Heart left ventricle (tissue), 16 donors: ENCODE results near the gene ACTR5. TPM values are rescaled to one million over a fixed set of nuclear protein-coding genes. Genes with fewer than 3 reads are reported as not detected.

Experiments used
- ATAC-seq, 4 donors: fragments of 200-7000 bp; cut with Tn5 transposase; one replicate each; pipeline ENCODE4 v1.9.1; 2020 to 2022; ENCODE audit warnings: moderate library complexity in 4 of 4, mild to moderate bottlenecking in 3 of 4, moderate number of reproducible peaks in 1 of 4
- DNase-seq, 5 donors: peaks; one replicate each; pipeline ENCODE4 v3.0.0-alpha.2; 2020
- H3K27ac ChIP-seq, 12 donors: fragments of 200-600 bp; sonication (generic) in 4 of 12; one replicate each; pipeline versions ENCODE4 v1.5.0 to v1.8.0; 2016 to 2022; ENCODE audit warnings: mild to moderate bottlenecking in 2 of 12
- H3K27me3 ChIP-seq, 9 donors: fragments of 200-600 bp; sonication (generic) in 2 of 9; one replicate each; pipeline versions ENCODE4 v1.5.1 to v1.8.0; 2016 to 2022; ENCODE audit warnings: mild to moderate bottlenecking in 3 of 9
- H3K36me3 ChIP-seq, 9 donors: fragments of 200-600 bp; sonication (generic) in 2 of 9; one replicate each; pipeline versions ENCODE4 v1.5.0 to v1.8.0; 2018 to 2022; ENCODE audit warnings: mild to moderate bottlenecking in 2 of 9
- H3K4me1 ChIP-seq, 12 donors: fragments of 200-600 bp; sonication (generic) in 4 of 12; one replicate each; pipeline versions ENCODE4 v1.5.0 to v1.8.0; 2016 to 2022; ENCODE audit warnings: mild to moderate bottlenecking in 3 of 12
- H3K4me3 ChIP-seq, 12 donors: fragments of 200-600 bp; sonication (generic) in 4 of 12; one replicate each; pipeline versions ENCODE4 v1.5.0 to v1.8.0; 2017 to 2022; ENCODE audit warnings: mild to moderate bottlenecking in 9 of 12, moderate library complexity in 4 of 12
- H3K9me3 ChIP-seq, 12 donors: fragments of 200-600 bp; sonication (generic) in 4 of 12; one replicate each; pipeline versions ENCODE4 v1.5.0 to v1.8.0; 2016 to 2022; ENCODE audit warnings: mild to moderate bottlenecking in 1 of 12
- POLR2A ChIP-seq, 2 donors: fragments of 450-650 bp; IDR thresholded peaks; one replicate each; pipeline ENCODE4 v1.6.1; 2017; ENCODE audit warnings: antibody characterized with exemption in 2 of 2, mild to moderate bottlenecking in 2 of 2, moderate library complexity in 2 of 2
- WGBS, 4 donors: extraction: QIAGEN DNeasy Blood & Tissue Kit in 2 of 4; methylation state at CpG; one replicate each; pipeline versions ENCODE4 v1.1.5 to v1.1.7; 2013 to 2018; 5-methylcytosine and 5-hydroxymethylcytosine counted together
- intact Hi-C, 10 donors: fragments of 100-400 bp; cut with DNase I; formaldehyde crosslinking; loops; one replicate each; pipeline versions ENCODE4 v1.11.1 to v1.14.2; 2022
- polyA plus RNA-seq, 2 donors: library from polyadenylated mRNA; stranded (reverse); fragments of 200-250 nt; gene quantifications; one replicate each; pipeline ENCODE4 v1.2.3, GENCODE V29; 2013
- total RNA-seq, 9 donors: library from RNA; depleted of rRNA in 2 of 9; stranded (reverse); fragments of >200 nt in 2 of 9; fragmentation: NEBNext Ultra II Directional in 3 of 9; extraction: Animal tissue kit (Norgen Biotek cat#: 25700) in 3 of 9; gene quantifications; one replicate each; pipeline versions ENCODE4 v1.1.0 to v1.2.4, GENCODE V29; 2016 to 2023
- TF ChIP-seq, protein P1 (sequence below), 12 donors: fragments of 200-600 bp; sonication (generic) in 4 of 12; IDR thresholded peaks; one replicate each; pipeline versions ENCODE4 v1.5.0 to v1.8.0; 2018 to 2022; ENCODE audit warnings: antibody characterized with exemption in 12 of 12, mild to moderate bottlenecking in 5 of 12
- donor health status: ischemic (EF 13 %, LVEDD 7.1; RV severe dilation, severe dysfunction).
- donor health status: healthy with polysubstance abuse.
- donor health status: DM: no; HTN: yes; CAD: no.
- donor health status: DM: no; HTN: no; CAD: no.
- donor health status: ischemic (EF 25% LVEDD 6.9; RV normal size, moderate dysfunction).
- donor health status: ischemic (EF 25% LVEDD 5.7; RV mildly dilated, moderate dysfunction).
- donor health status: healthy.
- donor health status: DM: yes; HTN: yes; CAD: no.
- donor health status: ischemic (EF 35%, LVEDD 5.7; RV mildly dilated, moderate dysfunction).
- donor health status: nonischemic (EF 11% LVEDD 7.7; RV severe dilation, severe dysfunction).
- donor health status: DM: yes; HTN: yes; CAD: no.
- donor health status: PGD.
- donor health status: ischemic (EF 29% LVEDD 5.4; RV normal size, mild dysfunction).
- donor health status: nonischemic (EF 23%, LVEDD 6.1; RV moderate dilation, normal function).

Gene ACTR5
- total and polyA plus RNA-seq, 11 donors = 2.3 to 6.4 (median 3.5) TPM

- Histone ChIP-seq H3K9me3 (no peaks in the 10 kb centered on the region), H3K27ac (no peak overlapping the region), H3K4me3 (no peak overlapping the region), H3K4me1 (no peaks in the 10 kb centered on the region), H3K27me3 (no peaks in the 10 kb centered on the region), H3K36me3 (peaks cover 0 to 19% (median 8%) of the 10 kb centered on the region in 9 donors)
- WGBS, 4 donors = 68 to 75% (median 71%) methylated on average over 19 of the region's 19 CpGs
- ATAC-seq (no peak), DNase-seq (no peak)
- intact Hi-C loops = loop anchor here in 1 of 10 donors (10.0 kb wide), 1 partner anchor 115 kb away; no protein-coding TSS in a partner anchor
- TF ChIP-seq, protein P1, sequence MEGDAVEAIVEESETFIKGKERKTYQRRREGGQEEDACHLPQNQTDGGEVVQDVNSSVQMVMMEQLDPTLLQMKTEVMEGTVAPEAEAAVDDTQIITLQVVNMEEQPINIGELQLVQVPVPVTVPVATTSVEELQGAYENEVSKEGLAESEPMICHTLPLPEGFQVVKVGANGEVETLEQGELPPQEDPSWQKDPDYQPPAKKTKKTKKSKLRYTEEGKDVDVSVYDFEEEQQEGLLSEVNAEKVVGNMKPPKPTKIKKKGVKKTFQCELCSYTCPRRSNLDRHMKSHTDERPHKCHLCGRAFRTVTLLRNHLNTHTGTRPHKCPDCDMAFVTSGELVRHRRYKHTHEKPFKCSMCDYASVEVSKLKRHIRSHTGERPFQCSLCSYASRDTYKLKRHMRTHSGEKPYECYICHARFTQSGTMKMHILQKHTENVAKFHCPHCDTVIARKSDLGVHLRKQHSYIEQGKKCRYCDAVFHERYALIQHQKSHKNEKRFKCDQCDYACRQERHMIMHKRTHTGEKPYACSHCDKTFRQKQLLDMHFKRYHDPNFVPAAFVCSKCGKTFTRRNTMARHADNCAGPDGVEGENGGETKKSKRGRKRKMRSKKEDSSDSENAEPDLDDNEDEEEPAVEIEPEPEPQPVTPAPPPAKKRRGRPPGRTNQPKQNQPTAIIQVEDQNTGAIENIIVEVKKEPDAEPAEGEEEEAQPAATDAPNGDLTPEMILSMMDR (IDR thresholded peaks at IDR 0.05) = no peak
- no peak for TF ChIP-seq POLR2A (IDR thresholded peaks at IDR 0.05)
Observed at GRCh38 chr20:38779247-38780097, 31.2 kb downstream of the ACTR5 start.

- no peak for ATAC-seq
- no peak overlapping the region for H3K27ac ChIP-seq
- no peaks in the 10 kb centered on the region for H3K9me3 ChIP-seq
- DNase-seq = no peak
- H3K4me1 ChIP-seq = no peaks in the 10 kb centered on the region
- H3K36me3 ChIP-seq = no peaks in the 10 kb centered on the region
- no peak overlapping the region for H3K4me3 ChIP-seq
- intact Hi-C loops = loop anchor here in 1 of 10 donors (10.0 kb wide), 1 partner anchor 113 kb away; no protein-coding TSS in a partner anchor
- TF ChIP-seq POLR2A (IDR thresholded peaks at IDR 0.05) = no peak
- TF ChIP-seq, protein P1 (IDR thresholded peaks at IDR 0.05) = no peak
- H3K27me3 ChIP-seq = no peaks in the 10 kb centered on the region
- 72 to 80% (median 75%) methylated on average over 3 of the region's 3 CpGs for WGBS, 4 donors
Observed at GRCh38 chr20:38782275-38782674, 34.0 kb downstream of the ACTR5 start.

- Histone ChIP-seq H3K4me3 (no peak overlapping the region), H3K4me1 (no peaks in the 10 kb centered on the region), H3K27ac (no peak overlapping the region), H3K27me3 (no peaks in the 10 kb centered on the region), H3K9me3 (peaks cover 0 to 5% (median 0%) of the 10 kb centered on the region in 12 donors), H3K36me3 (no peaks in the 10 kb centered on the region)
- ATAC-seq = no peak
- intact Hi-C loops = loop anchor here in 1 of 10 donors (10.0 kb wide), 1 partner anchor 107 kb away; no protein-coding TSS in a partner anchor
- TF ChIP-seq POLR2A (IDR thresholded peaks at IDR 0.05) = no peak
- TF ChIP-seq, protein P1 (IDR thresholded peaks at IDR 0.05) = no peak
- DNase-seq = no peak
- 81 to 96% (median 88%) methylated on average over 7 of the region's 7 CpGs for WGBS, 4 donors
Observed at GRCh38 chr20:38787870-38788269, 39.6 kb downstream of the ACTR5 start.

GRCh38 chr20:38789503-38790199, 41.4 kb downstream of the ACTR5 start:
- H3K9me3 ChIP-seq = peaks cover 0 to 5% (median 0%) of the 10 kb centered on the region in 12 donors
- intact Hi-C loops = loop anchor here in 4 of 10 donors (1.0 to 10.0 kb wide), 3 partner anchors 105 to 143 kb away; no protein-coding TSS in a partner anchor
- DNase-seq (no peak), ATAC-seq (no peak)
- WGBS, 4 donors = 82 to 86% (median 86%) methylated on average over 7 of the region's 7 CpGs
- no peaks in the 10 kb centered on the region for H3K27me3 ChIP-seq
- H3K4me3 ChIP-seq = no peak overlapping the region
- H3K27ac ChIP-seq = no peak overlapping the region
- no peaks in the 10 kb centered on the region for H3K4me1 ChIP-seq
- H3K36me3 ChIP-seq = no peaks in the 10 kb centered on the region
- no peak for TF ChIP-seq POLR2A (IDR thresholded peaks at IDR 0.05)
- TF ChIP-seq, protein P1 (IDR thresholded peaks at IDR 0.05) = no peak
